Measurements from ENCODE around the gene AXIN2.

- TF ChIP-seq CTCF (IDR thresholded peaks at IDR 0.05) (no peak), POLR2A (IDR thresholded peaks at IDR 0.05) (no peak)
These were observed 14.2 kb downstream of the AXIN2 start for GRCh38 chr17:65547253-65547670.

Data from testis (tissue), 2 donors.